Heart right ventricle (tissue), 16 donors: ENCODE results near the gene PRKCE. TPM values are rescaled to one million over a fixed set of nuclear protein-coding genes. Genes with fewer than 3 reads are reported as not detected.

Experiments used
- ATAC-seq, 8 donors: fragments of 200-7000 bp; cut with Tn5 transposase; one replicate each; pipeline ENCODE4 v1.9.1; 2020; ENCODE audit warnings: mild to moderate bottlenecking in 8 of 8, moderate library complexity in 8 of 8, moderate number of reproducible peaks in 1 of 8
- DNase-seq, 2 donors: peaks; one replicate each; pipeline ENCODE4 v3.0.0-alpha.2; 2020
- H3K27ac ChIP-seq, 10 donors: fragments of 200-600 bp; sonication (generic) in 2 of 10; one replicate each; pipeline versions ENCODE4 v1.5.0 to v1.8.0; 2020 to 2022; ENCODE audit warnings: mild to moderate bottlenecking in 3 of 10
- H3K27me3 ChIP-seq, 7 donors: fragments of 200-600 bp; one replicate each; pipeline ENCODE4 v1.8.0; 2021 to 2022; ENCODE audit warnings: mild to moderate bottlenecking in 2 of 7
- H3K36me3 ChIP-seq, 9 donors: fragments of 200-600 bp; sonication (generic) in 1 of 9; one replicate each; pipeline versions ENCODE4 v1.5.0 to v1.8.0; 2020 to 2022; ENCODE audit warnings: mild to moderate bottlenecking in 2 of 9
- H3K4me1 ChIP-seq, 9 donors: fragments of 200-600 bp; sonication (generic) in 1 of 9; one replicate each; pipeline versions ENCODE4 v1.5.0 to v1.8.0; 2020 to 2022; ENCODE audit warnings: mild to moderate bottlenecking in 4 of 9
- H3K4me3 ChIP-seq, 10 donors: fragments of 200-600 bp; sonication (generic) in 2 of 10; one replicate each; pipeline versions ENCODE4 v1.5.0 to v1.8.0; 2020 to 2022; ENCODE audit warnings: mild to moderate bottlenecking in 7 of 10, moderate library complexity in 2 of 10
- H3K9me3 ChIP-seq, 11 donors: fragments of 200-600 bp in 10 of 11; sonication (generic) in 2 of 11; one replicate each; pipeline versions ENCODE4 v1.5.0 to v1.8.0; 2013 to 2022; ENCODE audit warnings: mild to moderate bottlenecking in 2 of 11, control low read depth in 1 of 11, moderate library complexity in 1 of 11
- WGBS, 2 donors: extraction: QIAGEN DNeasy Blood & Tissue Kit; methylation state at CpG; one replicate each; pipeline ENCODE4 v1.1.7; 2013; ENCODE audit warnings: inconsistent platforms in 1 of 2; 5-methylcytosine and 5-hydroxymethylcytosine counted together
- intact Hi-C, 10 donors: fragments of 100-400 bp; cut with DNase I; formaldehyde crosslinking; loops; one replicate each; pipeline versions ENCODE4 v1.11.1 to v1.14.2; 2022
- polyA plus RNA-seq, 2 donors: library from polyadenylated mRNA; stranded (reverse); fragments of 200-250 nt; gene quantifications; one replicate each; pipeline ENCODE4 v1.2.3, GENCODE V29; 2013
- total RNA-seq, 10 donors: library from RNA; stranded (reverse); fragmentation: NEBNext Ultra II Directional in 3 of 10; extraction: Animal tissue kit (Norgen Biotek cat#: 25700) in 3 of 10; gene quantifications; one replicate each; pipeline versions ENCODE4 v1.2.1 to v1.2.4, GENCODE V29; 2021 to 2023
- TF ChIP-seq, protein P1 (sequence below), 9 donors: fragments of 200-600 bp; sonication (generic) in 2 of 9; IDR thresholded peaks; one replicate each; pipeline versions ENCODE4 v1.5.0 to v1.8.0; 2021 to 2022; ENCODE audit warnings: antibody characterized with exemption in 9 of 9, mild to moderate bottlenecking in 5 of 9, moderate library complexity in 1 of 9
- donor health status: Arrhythmogenic right ventricular cardiomyopathy.
- donor health status: ischemic (EF 13 %, LVEDD 7.1; RV severe dilation, severe dysfunction).
- donor health status: healthy with polysubstance abuse.
- donor health status: DM: no; HTN: yes; CAD: no.
- donor health status: DM: no; HTN: no; CAD: no.
- donor health status: ischemic (EF 25% LVEDD 6.9; RV normal size, moderate dysfunction).
- donor health status: ischemic (EF 25% LVEDD 5.7; RV mildly dilated, moderate dysfunction).
- donor health status: healthy.
- donor health status: DM: yes; HTN: yes; CAD: no.
- donor health status: Ischemic cardiomyopathy.
- donor health status: ischemic (EF 35%, LVEDD 5.7; RV mildly dilated, moderate dysfunction).
- donor health status: nonischemic (EF 11% LVEDD 7.7; RV severe dilation, severe dysfunction).
- donor health status: DM: yes; HTN: yes; CAD: no.
- donor health status: PGD.
- donor health status: ischemic (EF 29% LVEDD 5.4; RV normal size, mild dysfunction).
- donor health status: nonischemic (EF 23%, LVEDD 6.1; RV moderate dilation, normal function).

PRKCE gene
- total and polyA plus RNA-seq, 12 donors: 3.7 to 22.7 (median 16.7) TPM

DNA sequence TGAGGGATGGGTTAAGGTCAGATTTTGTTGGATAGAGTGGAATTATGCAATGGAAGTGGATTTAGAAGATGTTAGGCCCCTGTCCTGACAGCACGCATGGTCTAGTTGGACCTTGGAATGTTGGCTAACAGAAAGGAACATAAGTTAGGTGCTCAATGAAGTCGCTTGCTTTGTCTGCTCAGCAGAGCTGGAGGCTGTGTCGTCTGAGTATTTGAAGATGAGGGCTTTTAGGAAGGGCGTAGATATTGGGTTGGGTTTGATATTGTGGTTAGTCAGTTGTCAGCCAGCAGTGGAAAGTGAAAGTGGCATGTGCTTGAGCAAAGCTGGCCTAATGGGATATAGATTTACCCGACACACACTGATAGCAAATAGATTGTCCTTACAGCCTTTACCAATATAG, 239.3 kb downstream of the PRKCE start:
- Histone ChIP-seq H3K9me3 (no peaks in the 10 kb centered on the region), H3K27me3 (no peaks in the 10 kb centered on the region), H3K4me3 (no peak overlapping the region), H3K36me3 (no peaks in the 10 kb centered on the region), H3K27ac (peak overlapping the region in 1 of 10 donors; percentile 73), H3K4me1 (peaks cover 5 to 96% (median 52%) of the 10 kb centered on the region in 9 donors)
- intact Hi-C loops: no loop called here
- TF ChIP-seq, protein P1, sequence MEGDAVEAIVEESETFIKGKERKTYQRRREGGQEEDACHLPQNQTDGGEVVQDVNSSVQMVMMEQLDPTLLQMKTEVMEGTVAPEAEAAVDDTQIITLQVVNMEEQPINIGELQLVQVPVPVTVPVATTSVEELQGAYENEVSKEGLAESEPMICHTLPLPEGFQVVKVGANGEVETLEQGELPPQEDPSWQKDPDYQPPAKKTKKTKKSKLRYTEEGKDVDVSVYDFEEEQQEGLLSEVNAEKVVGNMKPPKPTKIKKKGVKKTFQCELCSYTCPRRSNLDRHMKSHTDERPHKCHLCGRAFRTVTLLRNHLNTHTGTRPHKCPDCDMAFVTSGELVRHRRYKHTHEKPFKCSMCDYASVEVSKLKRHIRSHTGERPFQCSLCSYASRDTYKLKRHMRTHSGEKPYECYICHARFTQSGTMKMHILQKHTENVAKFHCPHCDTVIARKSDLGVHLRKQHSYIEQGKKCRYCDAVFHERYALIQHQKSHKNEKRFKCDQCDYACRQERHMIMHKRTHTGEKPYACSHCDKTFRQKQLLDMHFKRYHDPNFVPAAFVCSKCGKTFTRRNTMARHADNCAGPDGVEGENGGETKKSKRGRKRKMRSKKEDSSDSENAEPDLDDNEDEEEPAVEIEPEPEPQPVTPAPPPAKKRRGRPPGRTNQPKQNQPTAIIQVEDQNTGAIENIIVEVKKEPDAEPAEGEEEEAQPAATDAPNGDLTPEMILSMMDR (IDR thresholded peaks at IDR 0.05): no peak
- 86 to 90% methylated on average over 5 of the region's 5 CpGs for WGBS, 2 donors
- ATAC-seq (peak in 1 of 8 donors; percentile 25), DNase-seq (no peak)

DNA sequence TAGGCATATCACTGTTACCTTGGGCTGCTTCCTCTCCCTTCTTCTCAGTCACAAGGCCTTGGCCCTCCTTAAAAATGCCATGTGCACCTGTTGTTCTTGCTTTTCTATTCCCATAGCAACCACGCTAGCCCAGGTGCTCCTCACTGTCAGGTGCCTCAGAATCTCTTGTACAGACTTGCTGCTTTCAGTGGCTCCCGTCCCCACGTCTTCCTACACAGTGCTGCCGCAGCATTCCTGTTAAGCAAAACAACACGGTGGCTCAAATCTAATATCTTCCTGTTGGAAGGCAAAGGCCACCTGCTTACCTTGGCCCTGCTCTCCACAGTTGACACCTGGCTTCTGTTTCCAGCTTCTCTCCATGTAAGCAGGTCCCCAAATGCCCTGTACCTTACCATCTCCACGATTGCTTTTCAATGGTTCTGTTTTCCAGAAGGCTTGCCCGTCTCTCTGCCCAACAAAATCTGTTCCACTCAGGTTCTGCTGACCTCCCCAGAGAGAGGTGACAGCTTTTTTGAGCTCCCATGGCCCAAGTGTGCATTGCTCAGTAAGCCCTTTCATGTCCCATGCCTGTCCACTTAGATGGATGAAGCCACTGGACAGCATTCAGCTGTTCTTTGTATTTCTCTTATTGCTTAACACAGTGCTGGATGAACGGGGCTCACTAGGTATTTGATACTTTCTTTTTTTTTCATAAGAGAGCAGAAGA, 240.4 kb downstream of the PRKCE start:
- intact Hi-C loops: no loop called here
- no peak overlapping the region for H3K4me3 ChIP-seq
- peaks cover 0 to 96% (median 41%) of the 10 kb centered on the region in 9 donors for H3K4me1 ChIP-seq
- no peaks in the 10 kb centered on the region for H3K9me3 ChIP-seq
- DNase-seq (no peak), ATAC-seq (no peak)
- H3K36me3 ChIP-seq: no peaks in the 10 kb centered on the region
- no peaks in the 10 kb centered on the region for H3K27me3 ChIP-seq
- no peak overlapping the region for H3K27ac ChIP-seq
- 85 to 86% methylated on average over 8 of the region's 8 CpGs for WGBS, 2 donors
- TF ChIP-seq, protein P1 (IDR thresholded peaks at IDR 0.05): no peak

DNA sequence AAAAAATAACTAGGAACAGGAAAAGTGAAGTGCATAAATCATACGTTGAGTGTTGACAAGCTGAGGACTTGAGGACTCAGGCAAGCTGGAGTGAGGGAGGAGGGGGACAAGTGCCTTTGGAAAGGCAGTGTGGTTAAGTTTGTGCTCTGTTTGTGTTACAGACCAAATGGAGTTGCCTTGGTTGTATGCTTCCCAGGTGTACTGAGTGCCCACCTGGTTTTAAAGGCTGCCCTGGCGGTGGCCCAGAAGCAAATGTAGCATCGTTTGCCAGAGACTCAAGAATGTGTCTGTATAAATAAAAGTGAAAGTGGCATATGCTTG, 240.9 kb downstream of the PRKCE start:
- ATAC-seq (no peak), DNase-seq (no peak)
- Histone ChIP-seq H3K4me3 (no peak overlapping the region), H3K9me3 (no peaks in the 10 kb centered on the region), H3K36me3 (no peaks in the 10 kb centered on the region), H3K27me3 (no peaks in the 10 kb centered on the region), H3K4me1 (peaks cover 0 to 95% (median 38%) of the 10 kb centered on the region in 9 donors), H3K27ac (peak overlapping the region in 1 of 10 donors; percentile 3)
- WGBS, 2 donors: 41 to 55% methylated on average over 3 of the region's 3 CpGs
- TF ChIP-seq, protein P1 (IDR thresholded peaks at IDR 0.05): no peak
- intact Hi-C loops: no loop called here

DNA sequence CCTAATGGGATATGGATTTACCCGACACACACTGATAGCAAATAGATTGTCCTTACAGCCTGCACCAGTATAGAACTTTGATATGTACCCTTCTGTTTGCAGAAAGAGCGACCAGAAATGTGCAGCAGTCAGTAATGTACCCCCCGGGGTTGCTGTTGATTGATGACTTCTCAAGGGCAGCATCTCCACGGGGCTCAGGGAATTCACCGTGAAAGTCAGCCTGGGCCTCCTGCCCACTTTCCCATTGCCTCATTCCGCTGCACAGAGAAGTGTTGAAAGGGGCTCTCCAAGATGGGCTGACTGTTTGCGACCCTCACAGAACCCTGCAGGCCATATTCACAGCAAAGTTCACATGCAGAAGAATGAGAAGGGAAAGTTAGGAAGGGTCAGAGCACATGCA, 241.3 kb downstream of the PRKCE start:
- TF ChIP-seq, protein P1 (IDR thresholded peaks at IDR 0.05): no peak
- Histone ChIP-seq H3K27me3 (no peaks in the 10 kb centered on the region), H3K4me3 (no peak overlapping the region), H3K9me3 (no peaks in the 10 kb centered on the region), H3K4me1 (peaks cover 0 to 95% (median 37%) of the 10 kb centered on the region in 9 donors), H3K27ac (peak overlapping the region in 2 of 10 donors; percentile 3 to 32), H3K36me3 (no peaks in the 10 kb centered on the region)
- ATAC-seq (peak in 3 of 8 donors; percentile 9 to 38 (median 18)), DNase-seq (no peak)
- intact Hi-C loops: no loop called here
- WGBS, 2 donors: 35 to 43% methylated on average over 7 of the region's 7 CpGs
